K562 (cell line): ENCODE measurements around the gene VPS4A. TPM values are rescaled to one million over a fixed set of nuclear protein-coding genes. Genes with fewer than 3 reads are reported as not detected.

Experiments
- DACH1 ChIP-seq: fragments of 450-650 bp; IDR thresholded peaks from 2 replicates; pipeline ENCODE4 v1.6.1; 2018; ENCODE audit not compliant: partially characterized antibody
- HDAC2 ChIP-seq: fragments of 450-650 bp; IDR thresholded peaks from 2 replicates; pipeline ENCODE4 v1.6.1; 2016; ENCODE audit warnings: mild to moderate bottlenecking
- NR3C1 ChIP-seq: sonication (generic); formaldehyde crosslinking; IDR thresholded peaks from 2 replicates; pipeline ENCODE4 v1.8.1; 2022; ENCODE audit warnings: missing genetic modification reagents
- SRSF3 ChIP-seq: fragments of 200-400 bp; formaldehyde crosslinking; IDR thresholded peaks from 2 replicates; pipeline ENCODE4 v1.6.1; 2016; ENCODE audit warnings: mild to moderate bottlenecking, low read length, moderate library complexity; ENCODE audit not compliant: insufficient read depth
- STAG1 ChIP-seq: sonication (generic); formaldehyde crosslinking; IDR thresholded peaks from 2 replicates; pipeline ENCODE4 v1.5.0; 2020; ENCODE audit warnings: missing genetic modification reagents, borderline replicate concordance
- SUPT5H ChIP-seq: fragments of 450-650 bp; IDR thresholded peaks from 2 replicates; pipeline ENCODE4 v1.6.1; 2016
- XRCC5 ChIP-seq: fragments of 200-400 bp; formaldehyde crosslinking; IDR thresholded peaks from 2 replicates; pipeline ENCODE4 v1.6.1; 2017; ENCODE audit warnings: low read depth, mild to moderate bottlenecking, low read length
- YY1 ChIP-seq, 3 experiments: IDR thresholded peaks; 2 replicates each; pipeline ENCODE4 v1.6.1; 2011; ENCODE audit warnings: low read length in 2 of 3, mild to moderate bottlenecking in 2 of 3, moderate library complexity in 2 of 3, borderline replicate concordance in 1 of 3, control low read depth in 1 of 3, low read depth in 1 of 3; ENCODE audit not compliant: insufficient read depth in 3 of 3, insufficient replicate concordance in 2 of 3, control insufficient read depth in 1 of 3, insufficient read length in 1 of 3; ENCODE audit errors: extremely low read depth in 1 of 3
- ZNF165 ChIP-seq: fragments of 250-450 bp; sonication (Bioruptor Pico); IDR thresholded peaks from 2 replicates; pipeline ENCODE4 v1.4.0; 2020; ENCODE audit warnings: borderline replicate concordance
- ZNF212 ChIP-seq: fragments of 450-650 bp; formaldehyde crosslinking; IDR thresholded peaks from 2 replicates; pipeline ENCODE4 v1.4.0; 2020; ENCODE audit warnings: mild to moderate bottlenecking
- polyA plus RNA-seq, 8 experiments: library from polyadenylated mRNA; depleted of rRNA in 4 of 8; stranded (reverse) in 5 of 8; unstranded in 3 of 8; fragments of >200 nt; fragmentation: Nextera tagmentation in 2 of 8; fragmentation: Illumina TruSeq in 1 of 8; extraction: Ambion mirVana in 2 of 8; extraction: Trizol in 1 of 8; gene quantifications; 2 replicates each; pipeline versions ENCODE4 v1.2.1 to v1.2.3, GENCODE V29; 2011 to 2014; ENCODE audit warnings: inconsistent platforms in 1 of 8, missing spikeins in 1 of 8
- total RNA-seq, 7 experiments: library from RNA; depleted of rRNA in 6 of 7; stranded (reverse); fragments of >200 nt in 6 of 7; fragmentation: Illumina TruSeq in 2 of 7; extraction: Trizol in 2 of 7; gene quantifications; 2 replicates each; pipeline versions ENCODE4 v1.2.1 to v1.2.3, GENCODE V29; 2011 to 2021; ENCODE audit warnings: low replicate concordance in 1 of 7
- TF ChIP-seq, protein P1 (sequence below): sonication (generic); formaldehyde crosslinking; IDR thresholded peaks from 2 replicates; pipeline ENCODE4 v1.8.0; 2022; ENCODE audit warnings: mild to moderate bottlenecking, missing genetic modification reagents
- TF ChIP-seq, protein P2 (sequence below): sonication (generic); formaldehyde crosslinking; IDR thresholded peaks from 2 replicates; pipeline ENCODE4 v1.8.1; 2023; ENCODE audit warnings: mild to moderate bottlenecking, missing genetic modification reagents
- TF ChIP-seq, protein P3 (sequence below): fragments of 250-450 bp; sonication (Bioruptor Pico); IDR thresholded peaks from 2 replicates; pipeline ENCODE4 v1.8.0; 2021; ENCODE audit warnings: mild to moderate bottlenecking, moderate library complexity
- TF ChIP-seq, protein P4 (sequence below): sonication (generic); formaldehyde crosslinking; IDR thresholded peaks from 2 replicates; pipeline ENCODE4 v1.4.0; 2020; ENCODE audit warnings: mild to moderate bottlenecking, missing genetic modification reagents
- TF ChIP-seq, protein P5 (sequence below): sonication (generic); formaldehyde crosslinking; IDR thresholded peaks from 2 replicates; pipeline ENCODE4 v1.8.1; 2023; ENCODE audit warnings: mild to moderate bottlenecking, missing genetic modification reagents

The VPS4A gene
- total and polyA plus RNA-seq, 9 of the 15 experiments (the other 6 are each of a cell fraction or from before 2014, with no cell fraction given): 7.6 to 45.4 (median 29.9) TPM

DNA sequence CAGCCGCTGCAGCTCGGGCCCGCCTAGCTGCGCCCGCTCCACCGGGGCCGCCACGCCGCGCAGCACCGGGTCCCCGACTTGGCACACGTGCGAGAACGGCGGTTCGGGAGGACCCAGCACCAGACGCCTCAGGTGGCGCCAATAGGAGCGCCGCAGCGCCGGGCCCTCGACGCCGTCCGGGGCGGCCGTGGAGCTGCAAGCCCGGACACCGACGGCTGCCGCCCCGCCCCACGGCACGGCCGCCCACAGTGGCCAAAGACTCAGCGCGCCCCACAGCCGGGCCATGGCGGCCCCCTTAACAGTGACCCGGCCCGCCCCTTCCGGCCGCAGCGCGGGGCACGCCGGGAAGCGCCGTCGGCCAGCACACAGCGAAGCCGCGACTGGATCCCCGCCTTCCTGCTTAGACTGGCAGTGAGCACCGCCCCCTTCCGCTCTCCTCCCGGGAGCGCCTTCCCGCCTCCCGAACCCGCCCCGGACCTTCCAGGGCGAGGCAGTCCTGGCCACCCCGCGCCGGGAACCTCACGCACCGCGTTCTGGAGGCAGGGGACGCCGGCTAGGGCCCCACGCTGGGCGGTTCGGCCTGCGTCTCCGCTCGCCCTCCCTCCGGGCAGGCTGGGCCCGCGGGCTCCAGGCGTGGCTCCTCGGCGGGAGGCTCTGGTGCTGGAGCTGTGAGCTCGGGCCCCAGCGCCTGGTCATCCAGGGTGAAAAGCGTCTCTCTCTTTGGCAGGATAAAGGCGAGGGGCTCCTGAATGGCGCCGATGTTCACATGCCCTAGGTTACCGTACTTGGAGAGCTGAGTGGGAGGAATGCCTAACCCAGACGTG lies 19.3 kb downstream of the VPS4A start, which contains the start of gene PDF (continued):
- no peak; the same call in 1 of the 2 replicates for TF ChIP-seq XRCC5
- TF ChIP-seq, protein P1, sequence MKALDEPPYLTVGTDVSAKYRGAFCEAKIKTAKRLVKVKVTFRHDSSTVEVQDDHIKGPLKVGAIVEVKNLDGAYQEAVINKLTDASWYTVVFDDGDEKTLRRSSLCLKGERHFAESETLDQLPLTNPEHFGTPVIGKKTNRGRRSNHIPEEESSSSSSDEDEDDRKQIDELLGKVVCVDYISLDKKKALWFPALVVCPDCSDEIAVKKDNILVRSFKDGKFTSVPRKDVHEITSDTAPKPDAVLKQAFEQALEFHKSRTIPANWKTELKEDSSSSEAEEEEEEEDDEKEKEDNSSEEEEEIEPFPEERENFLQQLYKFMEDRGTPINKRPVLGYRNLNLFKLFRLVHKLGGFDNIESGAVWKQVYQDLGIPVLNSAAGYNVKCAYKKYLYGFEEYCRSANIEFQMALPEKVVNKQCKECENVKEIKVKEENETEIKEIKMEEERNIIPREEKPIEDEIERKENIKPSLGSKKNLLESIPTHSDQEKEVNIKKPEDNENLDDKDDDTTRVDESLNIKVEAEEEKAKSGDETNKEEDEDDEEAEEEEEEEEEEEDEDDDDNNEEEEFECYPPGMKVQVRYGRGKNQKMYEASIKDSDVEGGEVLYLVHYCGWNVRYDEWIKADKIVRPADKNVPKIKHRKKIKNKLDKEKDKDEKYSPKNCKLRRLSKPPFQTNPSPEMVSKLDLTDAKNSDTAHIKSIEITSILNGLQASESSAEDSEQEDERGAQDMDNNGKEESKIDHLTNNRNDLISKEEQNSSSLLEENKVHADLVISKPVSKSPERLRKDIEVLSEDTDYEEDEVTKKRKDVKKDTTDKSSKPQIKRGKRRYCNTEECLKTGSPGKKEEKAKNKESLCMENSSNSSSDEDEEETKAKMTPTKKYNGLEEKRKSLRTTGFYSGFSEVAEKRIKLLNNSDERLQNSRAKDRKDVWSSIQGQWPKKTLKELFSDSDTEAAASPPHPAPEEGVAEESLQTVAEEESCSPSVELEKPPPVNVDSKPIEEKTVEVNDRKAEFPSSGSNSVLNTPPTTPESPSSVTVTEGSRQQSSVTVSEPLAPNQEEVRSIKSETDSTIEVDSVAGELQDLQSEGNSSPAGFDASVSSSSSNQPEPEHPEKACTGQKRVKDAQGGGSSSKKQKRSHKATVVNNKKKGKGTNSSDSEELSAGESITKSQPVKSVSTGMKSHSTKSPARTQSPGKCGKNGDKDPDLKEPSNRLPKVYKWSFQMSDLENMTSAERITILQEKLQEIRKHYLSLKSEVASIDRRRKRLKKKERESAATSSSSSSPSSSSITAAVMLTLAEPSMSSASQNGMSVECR (CRISPR knock-in tag): peak; percentile 95
- peak; percentile 47 to 92 (median 89) for TF ChIP-seq YY1 (IDR thresholded peaks at IDR 0.05; ENCODE audit: borderline replicate concordance in 1 of 3, control insufficient read depth in 1 of 3, extremely low read depth in 1 of 3, insufficient read depth in 3 of 3, insufficient read length in 1 of 3, insufficient replicate concordance in 2 of 3, low read depth in 1 of 3, low read length in 2 of 3)
- 0 out of 2 replicates have a peak, but pooled peaks have one; percentile 29 for TF ChIP-seq ZNF212 (CRISPR knock-in tag)
- TF ChIP-seq DACH1: no peak
- TF ChIP-seq, protein P2, sequence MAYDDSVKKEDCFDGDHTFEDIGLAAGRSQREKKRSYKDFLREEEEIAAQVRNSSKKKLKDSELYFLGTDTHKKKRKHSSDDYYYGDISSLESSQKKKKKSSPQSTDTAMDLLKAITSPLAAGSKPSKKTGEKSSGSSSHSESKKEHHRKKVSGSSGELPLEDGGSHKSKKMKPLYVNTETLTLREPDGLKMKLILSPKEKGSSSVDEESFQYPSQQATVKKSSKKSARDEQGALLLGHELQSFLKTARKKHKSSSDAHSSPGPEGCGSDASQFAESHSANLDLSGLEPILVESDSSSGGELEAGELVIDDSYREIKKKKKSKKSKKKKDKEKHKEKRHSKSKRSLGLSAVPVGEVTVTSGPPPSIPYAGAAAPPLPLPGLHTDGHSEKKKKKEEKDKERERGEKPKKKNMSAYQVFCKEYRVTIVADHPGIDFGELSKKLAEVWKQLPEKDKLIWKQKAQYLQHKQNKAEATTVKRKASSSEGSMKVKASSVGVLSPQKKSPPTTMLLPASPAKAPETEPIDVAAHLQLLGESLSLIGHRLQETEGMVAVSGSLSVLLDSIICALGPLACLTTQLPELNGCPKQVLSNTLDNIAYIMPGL (CRISPR knock-in tag): no peak
- TF ChIP-seq, protein P3, sequence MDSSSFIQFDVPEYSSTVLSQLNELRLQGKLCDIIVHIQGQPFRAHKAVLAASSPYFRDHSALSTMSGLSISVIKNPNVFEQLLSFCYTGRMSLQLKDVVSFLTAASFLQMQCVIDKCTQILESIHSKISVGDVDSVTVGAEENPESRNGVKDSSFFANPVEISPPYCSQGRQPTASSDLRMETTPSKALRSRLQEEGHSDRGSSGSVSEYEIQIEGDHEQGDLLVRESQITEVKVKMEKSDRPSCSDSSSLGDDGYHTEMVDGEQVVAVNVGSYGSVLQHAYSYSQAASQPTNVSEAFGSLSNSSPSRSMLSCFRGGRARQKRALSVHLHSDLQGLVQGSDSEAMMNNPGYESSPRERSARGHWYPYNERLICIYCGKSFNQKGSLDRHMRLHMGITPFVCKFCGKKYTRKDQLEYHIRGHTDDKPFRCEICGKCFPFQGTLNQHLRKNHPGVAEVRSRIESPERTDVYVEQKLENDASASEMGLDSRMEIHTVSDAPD (CRISPR knock-in tag): no peak
- no peak for TF ChIP-seq NR3C1 (CRISPR knock-in tag)
- TF ChIP-seq, protein P4, sequence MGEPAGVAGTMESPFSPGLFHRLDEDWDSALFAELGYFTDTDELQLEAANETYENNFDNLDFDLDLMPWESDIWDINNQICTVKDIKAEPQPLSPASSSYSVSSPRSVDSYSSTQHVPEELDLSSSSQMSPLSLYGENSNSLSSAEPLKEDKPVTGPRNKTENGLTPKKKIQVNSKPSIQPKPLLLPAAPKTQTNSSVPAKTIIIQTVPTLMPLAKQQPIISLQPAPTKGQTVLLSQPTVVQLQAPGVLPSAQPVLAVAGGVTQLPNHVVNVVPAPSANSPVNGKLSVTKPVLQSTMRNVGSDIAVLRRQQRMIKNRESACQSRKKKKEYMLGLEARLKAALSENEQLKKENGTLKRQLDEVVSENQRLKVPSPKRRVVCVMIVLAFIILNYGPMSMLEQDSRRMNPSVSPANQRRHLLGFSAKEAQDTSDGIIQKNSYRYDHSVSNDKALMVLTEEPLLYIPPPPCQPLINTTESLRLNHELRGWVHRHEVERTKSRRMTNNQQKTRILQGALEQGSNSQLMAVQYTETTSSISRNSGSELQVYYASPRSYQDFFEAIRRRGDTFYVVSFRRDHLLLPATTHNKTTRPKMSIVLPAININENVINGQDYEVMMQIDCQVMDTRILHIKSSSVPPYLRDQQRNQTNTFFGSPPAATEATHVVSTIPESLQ (CRISPR knock-in tag): no peak
- peak; percentile 94 for TF ChIP-seq SUPT5H
- TF ChIP-seq, protein P5, sequence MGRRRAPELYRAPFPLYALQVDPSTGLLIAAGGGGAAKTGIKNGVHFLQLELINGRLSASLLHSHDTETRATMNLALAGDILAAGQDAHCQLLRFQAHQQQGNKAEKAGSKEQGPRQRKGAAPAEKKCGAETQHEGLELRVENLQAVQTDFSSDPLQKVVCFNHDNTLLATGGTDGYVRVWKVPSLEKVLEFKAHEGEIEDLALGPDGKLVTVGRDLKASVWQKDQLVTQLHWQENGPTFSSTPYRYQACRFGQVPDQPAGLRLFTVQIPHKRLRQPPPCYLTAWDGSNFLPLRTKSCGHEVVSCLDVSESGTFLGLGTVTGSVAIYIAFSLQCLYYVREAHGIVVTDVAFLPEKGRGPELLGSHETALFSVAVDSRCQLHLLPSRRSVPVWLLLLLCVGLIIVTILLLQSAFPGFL: no peak
- TF ChIP-seq SRSF3: no peak
- TF ChIP-seq HDAC2: no peak
- TF ChIP-seq STAG1 (CRISPR knock-in tag): peak; percentile 33; the same call in 1 of the 2 replicates
- no peak for TF ChIP-seq ZNF165
